ENCODE measurements around the gene TTC33.

- TF ChIP-seq ZNF274 (IDR thresholded peaks at IDR 0.05; ENCODE audit: low read depth, low read length): no peak
- TF ChIP-seq YY1 (IDR thresholded peaks at IDR 0.05; ENCODE audit: insufficient read depth, insufficient read length): no peak
These were observed 195.2 kb downstream of the TTC33 start for GRCh38 chr5:40560474-40561110.

All from NT2/D1 (cell line).